Muscle layer of colon (tissue), 2 donors: ENCODE measurements around the gene RDH14.
A peak's percentile ranks its signal among the peaks of the same experiment; 100 is the strongest.

ENCODE experiments used
- H3K27ac ChIP-seq: one replicate; pipeline ENCODE4 v1.7.0; 2013; ENCODE audit warnings: low read depth, mild to moderate bottlenecking, low read length, moderate library complexity
- H3K27me3 ChIP-seq, 2 donors: one replicate each; pipeline ENCODE4 v1.7.0; 2013; ENCODE audit warnings: low read length in 2 of 2, mild to moderate bottlenecking in 2 of 2; ENCODE audit not compliant: insufficient read depth in 2 of 2, control insufficient read depth in 1 of 2
- H3K36me3 ChIP-seq: one replicate; pipeline ENCODE4 v1.7.0; 2013; ENCODE audit warnings: mild to moderate bottlenecking, low read length; ENCODE audit not compliant: insufficient read depth
- H3K4me1 ChIP-seq: one replicate; pipeline ENCODE4 v1.7.0; 2013; ENCODE audit warnings: mild to moderate bottlenecking, low read length; ENCODE audit not compliant: insufficient read depth
- H3K4me3 ChIP-seq, 2 donors: one replicate each; pipeline ENCODE4 v1.7.0; 2013; ENCODE audit warnings: low read length in 2 of 2, low read depth in 1 of 2, mild to moderate bottlenecking in 1 of 2, moderate library complexity in 1 of 2
- H3K9ac ChIP-seq: one replicate; pipeline ENCODE4 v1.7.0; 2013; ENCODE audit warnings: low read length
- H3K9me3 ChIP-seq: one replicate; pipeline ENCODE4 v1.7.0; 2013; ENCODE audit warnings: mild to moderate bottlenecking, low read length
- donor health status: abdominal sarcoma.
- donor health status: Adenocarcinoma of cecum.

RDH14 gene

DNA sequence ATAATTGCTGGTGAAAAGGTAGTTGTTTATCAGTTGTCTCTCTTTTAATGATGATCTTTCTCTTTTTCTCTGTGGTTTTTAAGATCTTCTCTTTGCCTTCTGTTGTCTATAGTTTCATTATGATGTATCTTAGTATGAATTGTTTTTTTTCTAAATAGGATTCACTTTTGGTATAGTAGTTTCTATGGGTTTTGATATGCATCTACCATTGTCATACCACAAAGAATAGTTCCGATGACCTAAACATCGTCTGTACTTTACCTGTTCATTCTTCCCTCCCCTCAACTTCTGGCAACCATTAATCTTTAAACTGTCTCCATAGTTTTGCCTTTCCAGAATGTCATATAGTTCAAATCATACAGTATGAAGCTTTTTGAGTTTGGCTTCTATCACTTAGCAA, 19.6 kb downstream of the RDH14 start:
- H3K9ac ChIP-seq = no peak overlapping the region
- H3K4me3 ChIP-seq = no peak overlapping the region
- no peaks in the 10 kb centered on the region for H3K36me3 ChIP-seq
- H3K27ac ChIP-seq = no peak overlapping the region
- no peaks in the 10 kb centered on the region for H3K9me3 ChIP-seq
- no peaks in the 10 kb centered on the region for H3K27me3 ChIP-seq
- H3K4me1 ChIP-seq = no peaks in the 10 kb centered on the region

- Histone ChIP-seq H3K27ac (no peak overlapping the region), H3K9ac (no peak overlapping the region), H3K9me3 (no peaks in the 10 kb centered on the region)
These were observed 23.8 kb downstream of the RDH14 start for GRCh38 chr2:18536697-18537096.

DNA sequence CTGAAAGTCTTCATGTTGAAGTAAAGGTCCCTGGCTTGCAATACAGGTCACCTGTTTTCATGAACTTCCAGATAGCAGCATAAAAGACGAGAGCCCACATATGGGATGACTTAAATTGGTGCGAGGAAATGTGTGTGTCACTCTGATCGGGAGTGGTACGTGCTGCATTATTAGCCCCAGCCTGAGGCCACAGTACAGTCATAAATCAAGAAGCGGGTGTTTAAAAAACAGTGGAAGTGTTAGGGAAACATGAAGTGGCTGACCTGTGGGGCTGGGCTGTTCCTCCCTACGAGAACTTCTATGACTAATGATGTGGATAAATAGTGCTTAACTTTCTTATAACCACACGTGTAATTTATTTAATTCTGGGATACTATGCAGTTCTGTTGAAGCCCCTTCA, 24.4 kb downstream of the RDH14 start:
- no peak overlapping the region for H3K27ac ChIP-seq
- no peak overlapping the region for H3K4me3 ChIP-seq

More at GRCh38 chr2:18536697-18537096, 23.8 kb downstream of the RDH14 start:
- no peak overlapping the region for H3K4me3 ChIP-seq
- H3K4me1 ChIP-seq = no peaks in the 10 kb centered on the region
- H3K36me3 ChIP-seq = no peaks in the 10 kb centered on the region
- H3K27me3 ChIP-seq = no peaks in the 10 kb centered on the region

GRCh38 chr2:18531194-18531593, 29.3 kb downstream of the RDH14 start:
- Histone ChIP-seq H3K36me3 (no peaks in the 10 kb centered on the region), H3K4me1 (no peaks in the 10 kb centered on the region), H3K9ac (no peak overlapping the region), H3K27me3 (no peaks in the 10 kb centered on the region), H3K9me3 (no peaks in the 10 kb centered on the region), H3K4me3 (no peak overlapping the region), H3K27ac (no peak overlapping the region)

More for the DNA sequence above, 24.4 kb downstream of the RDH14 start:
- Histone ChIP-seq H3K4me1 (no peaks in the 10 kb centered on the region), H3K27me3 (no peaks in the 10 kb centered on the region), H3K9ac (no peak overlapping the region), H3K36me3 (no peaks in the 10 kb centered on the region), H3K9me3 (no peaks in the 10 kb centered on the region)

- Histone ChIP-seq H3K36me3 (no peaks in the 10 kb centered on the region), H3K9ac (no peak overlapping the region), H3K9me3 (no peaks in the 10 kb centered on the region), H3K4me3 (no peak overlapping the region), H3K4me1 (no peaks in the 10 kb centered on the region), H3K27ac (no peak overlapping the region), H3K27me3 (no peaks in the 10 kb centered on the region)
These were observed 32.6 kb downstream of the RDH14 start for GRCh38 chr2:18527822-18528221.

DNA sequence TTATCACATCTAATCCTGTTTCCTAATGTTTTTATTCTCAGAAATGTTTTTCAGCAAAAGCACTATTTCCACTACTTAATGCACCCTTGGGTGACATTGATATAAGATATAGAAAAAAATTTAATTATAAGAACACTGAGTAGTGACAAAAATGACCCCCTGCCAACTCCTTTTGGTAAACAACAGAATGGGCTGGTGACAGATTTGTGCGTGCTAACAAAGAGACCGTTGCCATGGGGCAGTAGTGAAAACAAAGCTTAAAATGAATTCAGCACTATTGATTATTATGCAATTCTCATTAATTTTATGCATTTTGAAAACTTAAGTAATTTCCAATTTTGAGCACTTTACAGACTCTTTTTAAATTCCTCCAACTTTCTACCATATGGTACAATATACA, 33.1 kb downstream of the RDH14 start:
- no peak overlapping the region for H3K4me3 ChIP-seq
- no peaks in the 10 kb centered on the region for H3K9me3 ChIP-seq
- H3K36me3 ChIP-seq = no peaks in the 10 kb centered on the region
- no peaks in the 10 kb centered on the region for H3K27me3 ChIP-seq
- no peaks in the 10 kb centered on the region for H3K4me1 ChIP-seq
- no peak overlapping the region for H3K9ac ChIP-seq
- no peak overlapping the region for H3K27ac ChIP-seq

GRCh38 chr2:18526429-18526828, 34.0 kb downstream of the RDH14 start:
- Histone ChIP-seq H3K9ac (no peak overlapping the region), H3K36me3 (no peaks in the 10 kb centered on the region), H3K27me3 (no peaks in the 10 kb centered on the region), H3K9me3 (no peaks in the 10 kb centered on the region), H3K4me1 (peaks cover 2% of the 10 kb centered on the region), H3K4me3 (no peak overlapping the region), H3K27ac (no peak overlapping the region)

- peaks cover 8% of the 10 kb centered on the region for H3K4me1 ChIP-seq
- no peaks in the 10 kb centered on the region for H3K9me3 ChIP-seq
- no peak overlapping the region for H3K4me3 ChIP-seq
These were observed 34.6 kb downstream of the RDH14 start for GRCh38 chr2:18525852-18526251.

GRCh38 chr2:18525236-18525635, 35.2 kb downstream of the RDH14 start:
- Histone ChIP-seq H3K4me3 (no peak overlapping the region), H3K9me3 (no peaks in the 10 kb centered on the region), H3K27ac (no peak overlapping the region), H3K4me1 (peaks cover 14% of the 10 kb centered on the region), H3K9ac (no peak overlapping the region), H3K27me3 (no peaks in the 10 kb centered on the region), H3K36me3 (no peaks in the 10 kb centered on the region)

More at GRCh38 chr2:18525852-18526251, 34.6 kb downstream of the RDH14 start:
- Histone ChIP-seq H3K27me3 (no peaks in the 10 kb centered on the region), H3K9ac (no peak overlapping the region), H3K27ac (no peak overlapping the region), H3K36me3 (no peaks in the 10 kb centered on the region)

GRCh38 chr2:18522484-18523146, 37.8 kb downstream of the RDH14 start:
- Histone ChIP-seq H3K4me3 (no peak overlapping the region), H3K36me3 (no peaks in the 10 kb centered on the region), H3K9ac (no peak overlapping the region), H3K4me1 (peaks cover 32% of the 10 kb centered on the region), H3K27ac (no peak overlapping the region), H3K9me3 (no peaks in the 10 kb centered on the region), H3K27me3 (no peaks in the 10 kb centered on the region)

DNA sequence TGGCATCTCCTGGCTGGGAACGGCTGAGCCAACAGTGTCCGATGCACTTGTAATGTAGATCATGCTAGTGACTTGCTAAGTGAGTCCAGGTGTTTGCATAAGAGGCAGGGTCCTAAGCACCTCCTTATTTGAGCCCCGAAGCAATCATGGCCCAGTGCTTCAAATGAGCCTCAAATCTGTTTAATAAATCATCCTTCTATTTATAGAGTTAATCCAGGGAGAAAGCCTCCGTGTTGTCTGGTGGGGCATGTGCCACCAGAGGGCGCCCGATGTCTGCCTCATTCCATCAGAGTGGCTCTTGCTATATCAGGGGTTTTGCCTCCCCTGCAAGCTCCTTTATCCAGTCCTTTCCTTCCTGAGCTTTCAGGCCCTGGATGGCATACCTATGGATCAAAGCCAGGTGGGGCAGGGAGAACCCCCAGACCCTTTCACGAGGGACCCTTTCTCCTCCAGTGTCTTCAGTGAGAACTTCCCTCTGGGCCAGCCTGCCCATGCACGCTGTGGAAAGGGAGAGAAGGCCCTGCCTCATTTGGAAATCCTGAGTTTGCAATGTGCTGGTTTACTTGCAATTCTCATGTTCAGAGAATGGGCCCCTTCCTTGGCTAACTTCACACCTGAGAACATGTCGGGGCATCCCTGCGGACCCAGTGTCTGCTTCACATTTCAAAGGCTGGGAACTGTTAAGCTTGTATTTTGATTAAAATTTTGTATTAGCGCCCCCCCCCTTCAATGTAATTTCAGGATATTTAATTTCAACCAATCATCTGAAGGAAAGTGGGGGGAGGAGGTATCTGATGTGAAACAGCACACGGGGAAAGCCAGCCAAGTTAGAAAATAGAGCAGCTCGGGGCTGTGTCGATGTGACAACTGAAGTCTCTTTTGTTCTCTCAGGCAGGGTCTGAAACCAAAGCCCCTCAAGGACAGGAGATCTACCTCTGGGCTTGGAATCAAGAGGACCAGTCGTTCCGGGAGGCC, 39.7 kb downstream of the RDH14 start:
- Histone ChIP-seq H3K27ac (peak overlapping the region; percentile 54), H3K27me3 (no peaks in the 10 kb centered on the region), H3K9me3 (no peaks in the 10 kb centered on the region), H3K4me1 (peaks cover 33% of the 10 kb centered on the region), H3K36me3 (no peaks in the 10 kb centered on the region), H3K4me3 (no peak overlapping the region), H3K9ac (no peak overlapping the region)
